Neuronal stem cell (in vitro differentiated cells): ENCODE measurements around the gene RHBDF1.
A peak's percentile ranks its signal among the peaks of the same experiment; 100 is the strongest.

Source experiments
- DNase-seq: peaks from one replicate; pipeline ENCODE4 v3.0.0-alpha.2; 2013; ENCODE audit warnings: low spot score
- H2AFZ ChIP-seq: one replicate; pipeline ENCODE4 v1.6.1; 2013; ENCODE audit warnings: mild to moderate bottlenecking, low read length, inconsistent platforms
- H2AK5ac ChIP-seq: 2 replicates; pipeline ENCODE4 v1.6.1; 2013; ENCODE audit warnings: low read depth, mild to moderate bottlenecking, inconsistent platforms, low read length, moderate library complexity, mixed read lengths
- H2BK120ac ChIP-seq: 2 replicates; pipeline ENCODE4 v1.6.1; 2013; ENCODE audit warnings: low read depth, mild to moderate bottlenecking, inconsistent platforms, low read length, moderate library complexity, mixed read lengths
- H2BK12ac ChIP-seq: one replicate; pipeline ENCODE4 v1.6.1; 2013; ENCODE audit warnings: low read length, inconsistent platforms
- H2BK15ac ChIP-seq: 2 replicates; pipeline ENCODE4 v1.6.1; 2013; ENCODE audit warnings: mild to moderate bottlenecking, low read length, inconsistent platforms, mixed read lengths
- H2BK5ac ChIP-seq: one replicate; pipeline ENCODE4 v1.6.1; 2013; ENCODE audit warnings: inconsistent platforms, mild to moderate bottlenecking, low read length, moderate library complexity
- H3K14ac ChIP-seq: one replicate; pipeline ENCODE4 v1.6.1; 2013; ENCODE audit warnings: low read length, inconsistent platforms
- H3K18ac ChIP-seq: 2 replicates; pipeline ENCODE4 v1.6.1; 2013; ENCODE audit warnings: low read length, inconsistent platforms
- H3K23ac ChIP-seq: 2 replicates; pipeline ENCODE4 v1.6.1; 2013; ENCODE audit warnings: low read depth, mild to moderate bottlenecking, mixed read lengths, low read length, inconsistent platforms; ENCODE audit not compliant: poor library complexity
- H3K27ac ChIP-seq: replicated peaks from 3 replicates; pipeline ENCODE4 v1.5.1; 2013; ENCODE audit warnings: low read length, inconsistent platforms
- H3K27me3 ChIP-seq, 3 experiments: 2 replicates each; pipeline ENCODE4 v1.6.1; 2013; ENCODE audit warnings: low read length in 3 of 3, mild to moderate bottlenecking in 2 of 3, inconsistent platforms in 1 of 3, low read depth in 1 of 3, mixed read lengths in 1 of 3, moderate library complexity in 1 of 3; ENCODE audit not compliant: control insufficient read depth in 3 of 3, insufficient read depth in 3 of 3
- H3K36me3 ChIP-seq, 2 donors: replicated peaks in 1 of 2; 2 replicates each; pipeline ENCODE4 v1.6.1; 2013; ENCODE audit warnings: low read length in 2 of 2; ENCODE audit not compliant: control insufficient read depth in 2 of 2, insufficient read depth in 2 of 2
- H3K4ac ChIP-seq: 2 replicates; pipeline ENCODE4 v1.6.1; 2013; ENCODE audit warnings: inconsistent platforms, mild to moderate bottlenecking, low read length, moderate library complexity
- H3K4me1 ChIP-seq, 2 donors: 1 replicate in 1 of 2; 2 replicates in 1 of 2; pipeline ENCODE4 v1.6.1; 2013; ENCODE audit warnings: low read length in 2 of 2, low read depth in 1 of 2; ENCODE audit not compliant: control insufficient read depth in 2 of 2, insufficient read depth in 1 of 2
- H3K4me2 ChIP-seq: one replicate; pipeline ENCODE4 v1.6.1; 2013; ENCODE audit warnings: mild to moderate bottlenecking, low read length, inconsistent platforms; ENCODE audit not compliant: insufficient read depth, poor library complexity, severe bottlenecking
- H3K4me3 ChIP-seq, 2 donors: 2 replicates each; pipeline ENCODE4 v1.5.1; 2013; ENCODE audit warnings: low read length in 2 of 2, mild to moderate bottlenecking in 2 of 2, inconsistent platforms in 1 of 2, moderate library complexity in 1 of 2
- H3K79me1 ChIP-seq: one replicate; pipeline ENCODE4 v1.6.1; 2013; ENCODE audit warnings: low read depth, mild to moderate bottlenecking, inconsistent platforms, low read length, moderate library complexity
- H3K9ac ChIP-seq: one replicate; pipeline ENCODE4 v1.6.1; 2013; ENCODE audit warnings: mild to moderate bottlenecking, low read depth, low read length, inconsistent platforms; ENCODE audit not compliant: poor library complexity
- H3K9me3 ChIP-seq, 2 donors: replicated peaks in 1 of 2; 2 replicates each; pipeline versions ENCODE3 to v1.6.1; 2013; ENCODE audit warnings: low read length in 2 of 2, mild to moderate bottlenecking in 2 of 2, inconsistent platforms in 1 of 2, low read depth in 1 of 2, mixed read lengths in 1 of 2, moderate library complexity in 1 of 2; ENCODE audit not compliant: control insufficient read depth in 2 of 2, insufficient read depth in 1 of 2
- H4K8ac ChIP-seq: one replicate; pipeline ENCODE4 v1.6.1; 2013; ENCODE audit warnings: low read depth, mild to moderate bottlenecking, inconsistent platforms, low read length, moderate library complexity
- H4K91ac ChIP-seq: one replicate; pipeline ENCODE4 v1.6.1; 2013; ENCODE audit warnings: low read length, low read depth, mild to moderate bottlenecking, inconsistent platforms; ENCODE audit not compliant: poor library complexity
- WGBS, 2 donors: extraction: QIAGEN DNeasy Blood & Tissue Kit; methylation state at CpG; one replicate each; pipeline ENCODE4 v1.1.7; 2013; ENCODE audit warnings: missing lambda C conversion rate in 2 of 2, mixed read lengths in 1 of 2; ENCODE audit not compliant: insufficient read length in 2 of 2, insufficient replicate concordance in 1 of 2; ENCODE audit errors: extremely low coverage in 2 of 2; 5-methylcytosine and 5-hydroxymethylcytosine counted together

RHBDF1 gene

GRCh38 chr16:62968-63391, 9.5 kb downstream of the RHBDF1 start:
- Histone ChIP-seq H3K79me1 (peaks cover 3% of the 10 kb centered on the region), H4K8ac (no peak overlapping the region), H2BK120ac (no peak overlapping the region), H2BK15ac (no peak overlapping the region), H2BK5ac (no peak overlapping the region), H2AK5ac (no peak overlapping the region), H3K23ac (no peak overlapping the region), H3K36me3 (peaks cover 52 to 65% of the 10 kb centered on the region in 2 donors), H3K4ac (no peak overlapping the region), H3K27me3 (no peaks in the 10 kb centered on the region), H3K4me1 (peaks cover 1 to 7% of the 10 kb centered on the region in 2 donors), H3K4me2 (no peak overlapping the region), H2AFZ (no peak overlapping the region), H3K9me3 (no peaks in the 10 kb centered on the region), H3K14ac (no peak overlapping the region), H2BK12ac (no peak overlapping the region), H3K4me3 (no peak overlapping the region), H3K18ac (no peak overlapping the region), H3K9ac (no peak overlapping the region), H4K91ac (no peak overlapping the region), H3K27ac (no peak overlapping the region)
- no CpG with 5 or more reads among the region's 21 CpGs for WGBS, 2 donors
- DNase-seq, result no peak

GRCh38 chr16:62283-62967, 10.0 kb downstream of the RHBDF1 start:
- H3K23ac ChIP-seq, result no peak overlapping the region
- no peak overlapping the region for H3K18ac ChIP-seq
- H3K4me3 ChIP-seq, result no peak overlapping the region
- DNase-seq, result no peak
- peaks cover 56 to 71% of the 10 kb centered on the region in 2 donors for H3K36me3 ChIP-seq
- peaks cover under 1 to 2% of the 10 kb centered on the region in 2 donors for H3K4me1 ChIP-seq
- no peak overlapping the region for H2AFZ ChIP-seq
- H3K4me2 ChIP-seq, result no peak overlapping the region
- H2BK5ac ChIP-seq, result no peak overlapping the region
- H3K9me3 ChIP-seq, result no peaks in the 10 kb centered on the region
- no peaks in the 10 kb centered on the region for H3K27me3 ChIP-seq
- no CpG with 5 or more reads among the region's 34 CpGs for WGBS, 2 donors
- no peaks in the 10 kb centered on the region for H3K79me1 ChIP-seq
- H3K27ac ChIP-seq, result no peak overlapping the region
- H2AK5ac ChIP-seq, result no peak overlapping the region
- no peak overlapping the region for H2BK120ac ChIP-seq
- H2BK15ac ChIP-seq, result no peak overlapping the region
- no peak overlapping the region for H2BK12ac ChIP-seq
- no peak overlapping the region for H4K8ac ChIP-seq
- no peak overlapping the region for H3K4ac ChIP-seq
- H4K91ac ChIP-seq, result no peak overlapping the region
- H3K14ac ChIP-seq, result no peak overlapping the region
- H3K9ac ChIP-seq, result no peak overlapping the region

GRCh38 chr16:61879-62281, 10.6 kb downstream of the RHBDF1 start:
- Histone ChIP-seq H3K23ac (no peak overlapping the region), H3K27ac (no peak overlapping the region), H3K9me3 (no peaks in the 10 kb centered on the region), H3K18ac (no peak overlapping the region), H2BK5ac (no peak overlapping the region), H2AK5ac (no peak overlapping the region), H2BK120ac (no peak overlapping the region), H3K4me3 (no peak overlapping the region), H3K9ac (peak overlapping the region; percentile 21), H2AFZ (no peak overlapping the region), H3K36me3 (peaks cover 61 to 76% of the 10 kb centered on the region in 2 donors), H2BK15ac (no peak overlapping the region), H4K8ac (no peak overlapping the region), H2BK12ac (no peak overlapping the region), H3K4me2 (no peak overlapping the region), H4K91ac (no peak overlapping the region), H3K4ac (no peak overlapping the region), H3K79me1 (no peaks in the 10 kb centered on the region), H3K27me3 (no peaks in the 10 kb centered on the region), H3K4me1 (no peaks in the 10 kb centered on the region), H3K14ac (no peak overlapping the region)
- WGBS, 2 donors, result no CpG with 5 or more reads among the region's 32 CpGs
- no peak for DNase-seq

GRCh38 chr16:60929-61878, 11.2 kb downstream of the RHBDF1 start:
- Histone ChIP-seq H2AFZ (no peak overlapping the region), H3K4ac (no peak overlapping the region), H3K4me2 (no peak overlapping the region), H4K91ac (no peak overlapping the region), H2AK5ac (no peak overlapping the region), H3K14ac (no peak overlapping the region), H2BK120ac (no peak overlapping the region), H3K4me3 (no peak overlapping the region), H3K36me3 (peaks cover 68 to 83% of the 10 kb centered on the region in 2 donors), H3K18ac (no peak overlapping the region), H3K27ac (no peak overlapping the region), H3K79me1 (no peaks in the 10 kb centered on the region), H3K9ac (peak overlapping the region; percentile 44), H3K9me3 (no peaks in the 10 kb centered on the region), H4K8ac (no peak overlapping the region), H3K23ac (no peak overlapping the region), H2BK5ac (no peak overlapping the region), H2BK15ac (no peak overlapping the region), H3K27me3 (no peaks in the 10 kb centered on the region), H2BK12ac (no peak overlapping the region), H3K4me1 (no peaks in the 10 kb centered on the region)
- DNase-seq, result no peak
- no CpG with 5 or more reads among the region's 89 CpGs for WGBS, 2 donors
